Fibroblast of pulmonary artery (primary cell): Measurements from ENCODE around the gene DNAJC19.
"Not testable (repeated sequence)": the region's sequence is repeated elsewhere in the genome, so short reads cannot be mapped to it uniquely, and the experiment has no call there.

ENCODE experiments used
- DNase-seq: peaks from one replicate; pipeline ENCODE4 v3.0.0-alpha.2; 2010; ENCODE audit warnings: low read depth
- H3K4me3 ChIP-seq: replicated peaks from 2 replicates; pipeline ENCODE4 v1.5.1; 2011; ENCODE audit warnings: low read depth, mild to moderate bottlenecking, control low read depth, low read length, moderate library complexity
- TF ChIP-seq, protein P1 (sequence below): IDR thresholded peaks from 2 replicates; pipeline ENCODE4 v1.5.1; 2011; ENCODE audit warnings: mild to moderate bottlenecking, control low read depth, low read length, inconsistent platforms; ENCODE audit errors: missing control alignments

DNAJC19 gene

DNA sequence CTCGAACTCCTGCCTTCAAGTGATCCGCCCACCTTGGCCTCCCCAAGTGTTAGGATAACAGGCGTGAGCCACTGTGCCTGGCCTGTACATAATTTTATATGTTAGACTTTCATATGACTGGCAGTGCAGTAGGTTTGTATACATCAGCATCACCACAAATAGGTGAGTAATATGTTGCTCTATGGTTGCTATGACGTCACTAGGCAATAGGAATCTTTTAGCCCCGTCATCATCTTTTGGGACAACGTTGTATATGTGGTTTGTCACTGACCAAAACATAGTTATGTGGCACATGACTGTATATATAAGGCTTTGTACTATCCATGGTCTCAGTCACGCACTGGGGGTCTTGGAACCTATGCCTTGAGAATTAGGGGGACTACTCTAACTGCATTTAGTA is 17.0 kb upstream of the DNAJC19 start:
- TF ChIP-seq, protein P1, sequence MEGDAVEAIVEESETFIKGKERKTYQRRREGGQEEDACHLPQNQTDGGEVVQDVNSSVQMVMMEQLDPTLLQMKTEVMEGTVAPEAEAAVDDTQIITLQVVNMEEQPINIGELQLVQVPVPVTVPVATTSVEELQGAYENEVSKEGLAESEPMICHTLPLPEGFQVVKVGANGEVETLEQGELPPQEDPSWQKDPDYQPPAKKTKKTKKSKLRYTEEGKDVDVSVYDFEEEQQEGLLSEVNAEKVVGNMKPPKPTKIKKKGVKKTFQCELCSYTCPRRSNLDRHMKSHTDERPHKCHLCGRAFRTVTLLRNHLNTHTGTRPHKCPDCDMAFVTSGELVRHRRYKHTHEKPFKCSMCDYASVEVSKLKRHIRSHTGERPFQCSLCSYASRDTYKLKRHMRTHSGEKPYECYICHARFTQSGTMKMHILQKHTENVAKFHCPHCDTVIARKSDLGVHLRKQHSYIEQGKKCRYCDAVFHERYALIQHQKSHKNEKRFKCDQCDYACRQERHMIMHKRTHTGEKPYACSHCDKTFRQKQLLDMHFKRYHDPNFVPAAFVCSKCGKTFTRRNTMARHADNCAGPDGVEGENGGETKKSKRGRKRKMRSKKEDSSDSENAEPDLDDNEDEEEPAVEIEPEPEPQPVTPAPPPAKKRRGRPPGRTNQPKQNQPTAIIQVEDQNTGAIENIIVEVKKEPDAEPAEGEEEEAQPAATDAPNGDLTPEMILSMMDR: no peak
- no peak for DNase-seq
- no peak overlapping the region for H3K4me3 ChIP-seq

DNA sequence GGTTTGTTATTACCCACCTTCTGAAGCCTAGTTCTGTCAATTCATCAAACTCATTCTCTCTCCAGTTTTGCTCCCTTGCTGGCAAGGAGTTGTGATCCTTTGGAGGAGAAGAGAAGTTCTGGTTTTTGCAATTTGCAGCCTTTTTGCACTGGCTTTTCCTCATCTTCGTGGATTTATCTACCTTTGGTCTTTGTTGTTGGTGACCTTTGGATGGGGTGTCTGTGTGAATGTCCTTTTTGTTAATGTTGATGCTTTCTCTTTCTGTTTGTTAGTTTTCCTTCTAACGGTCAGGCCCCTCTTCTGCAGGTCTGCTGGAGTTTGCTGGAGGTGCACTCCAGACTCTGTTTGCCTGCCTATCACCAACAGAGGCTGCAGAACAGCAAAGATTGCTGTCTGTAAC is 13.9 kb upstream of the DNAJC19 start:
- not testable (repeated sequence) for DNase-seq, H3K4me3 ChIP-seq

DNA sequence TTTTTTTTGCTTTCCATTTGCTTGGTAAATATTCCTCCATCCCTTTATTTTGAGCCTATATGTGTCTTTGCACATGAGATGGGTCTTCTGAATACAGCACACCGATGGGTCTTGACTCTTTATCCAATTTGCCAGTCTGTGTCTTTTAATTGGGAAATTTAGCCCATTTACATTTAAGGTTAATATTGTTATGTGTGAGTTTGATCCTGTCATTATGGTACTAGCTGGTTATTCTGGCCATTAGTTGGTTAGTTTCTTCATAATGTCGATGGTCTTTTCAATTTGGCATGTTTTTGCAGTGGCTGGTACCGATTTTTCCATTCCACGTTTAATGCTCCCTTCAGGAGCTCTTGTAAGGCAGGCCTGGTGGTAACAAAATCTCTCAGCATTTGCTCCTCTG is 12.8 kb upstream of the DNAJC19 start:
- not testable (repeated sequence) for H3K4me3 ChIP-seq, DNase-seq

DNA sequence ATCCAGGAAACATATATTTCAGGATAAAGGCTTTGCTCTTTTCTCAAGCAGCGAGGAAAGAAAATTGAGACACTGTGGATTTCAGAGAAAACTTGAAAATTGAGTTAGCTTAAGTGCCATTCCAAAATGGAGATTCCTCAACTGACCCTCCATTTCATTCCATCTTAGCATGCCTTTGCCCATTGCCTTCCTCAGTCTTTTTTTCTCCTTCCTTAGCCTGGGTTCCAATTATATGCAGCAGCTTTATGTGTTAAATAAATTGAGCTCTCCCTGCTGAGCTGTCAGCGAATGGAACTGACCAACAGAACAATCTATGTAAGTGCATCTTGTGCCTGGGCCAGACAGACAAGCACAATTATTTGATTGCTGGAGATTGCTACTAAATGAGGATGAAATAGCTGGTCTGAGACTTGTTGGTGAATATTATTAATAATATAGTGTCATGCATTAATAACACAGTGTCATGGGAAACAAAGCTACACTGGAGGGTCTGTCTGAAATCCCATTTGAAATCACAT is 6.9 kb upstream of the DNAJC19 start:
- TF ChIP-seq, protein P1: no peak
- DNase-seq: no peak
- H3K4me3 ChIP-seq: no peak overlapping the region

DNA sequence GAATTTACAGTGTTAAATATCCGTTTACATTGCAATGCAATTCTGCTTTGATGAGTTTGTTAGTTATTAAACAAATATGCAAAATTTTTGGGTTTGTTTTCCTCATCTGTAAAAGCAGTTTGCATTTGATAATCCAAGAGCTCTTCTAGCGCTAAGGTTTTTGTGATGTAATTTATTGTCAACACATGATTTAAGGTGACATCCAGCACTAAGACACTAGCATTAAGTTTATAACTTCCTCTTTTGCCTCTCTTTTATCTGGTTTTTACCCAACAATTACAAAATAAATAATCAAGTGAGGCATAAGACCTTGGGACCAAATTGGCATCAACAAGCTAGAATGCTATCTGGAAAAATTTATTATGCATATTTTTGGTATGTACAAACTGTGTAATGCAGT is 969 bp upstream of the DNAJC19 start:
- DNase-seq: no peak
- H3K4me3 ChIP-seq: peak overlapping the region; percentile 71
- TF ChIP-seq, protein P1: no peak

DNA sequence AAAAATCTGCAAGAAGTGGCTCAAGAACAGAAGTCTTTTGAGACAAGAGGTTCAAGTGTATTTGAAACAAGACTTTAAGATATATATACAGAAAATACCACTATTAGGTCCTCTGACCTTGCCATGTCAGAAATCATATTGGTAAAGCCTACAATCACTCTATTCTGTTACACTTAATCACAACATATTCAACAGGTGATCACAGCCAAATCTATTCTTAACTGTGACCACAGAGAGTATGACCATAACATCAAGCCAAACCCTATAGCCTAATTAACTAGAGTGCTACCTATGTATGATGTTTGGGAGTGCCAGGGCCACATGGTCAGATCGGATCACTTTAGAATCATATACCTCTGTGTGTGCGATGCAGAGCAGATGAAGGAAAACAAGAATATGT is 2.2 kb downstream of the DNAJC19 start:
- no peak for DNase-seq
- H3K4me3 ChIP-seq: no peak overlapping the region
- TF ChIP-seq, protein P1: no peak

DNA sequence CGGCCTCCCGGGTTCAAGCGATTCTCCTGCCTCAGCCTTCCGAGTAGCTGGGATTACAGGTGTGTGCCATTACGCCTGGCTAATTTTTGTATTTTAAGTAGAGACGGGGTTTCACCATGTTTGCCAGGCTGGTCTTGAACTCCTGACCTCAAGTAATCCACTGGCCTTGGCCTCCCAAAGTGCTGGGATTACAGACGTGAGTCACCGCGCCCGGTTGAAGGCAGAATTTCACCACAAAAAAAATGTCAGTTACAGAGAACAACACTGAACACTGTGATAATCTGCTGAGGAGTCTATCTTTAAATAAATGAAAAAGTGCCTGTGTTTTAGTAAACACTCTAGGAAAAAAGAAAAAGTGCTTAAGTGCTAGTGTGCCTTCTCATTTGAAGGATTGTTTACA is 3.2 kb downstream of the DNAJC19 start:
- not testable (repeated sequence) for H3K4me3 ChIP-seq, DNase-seq

DNA sequence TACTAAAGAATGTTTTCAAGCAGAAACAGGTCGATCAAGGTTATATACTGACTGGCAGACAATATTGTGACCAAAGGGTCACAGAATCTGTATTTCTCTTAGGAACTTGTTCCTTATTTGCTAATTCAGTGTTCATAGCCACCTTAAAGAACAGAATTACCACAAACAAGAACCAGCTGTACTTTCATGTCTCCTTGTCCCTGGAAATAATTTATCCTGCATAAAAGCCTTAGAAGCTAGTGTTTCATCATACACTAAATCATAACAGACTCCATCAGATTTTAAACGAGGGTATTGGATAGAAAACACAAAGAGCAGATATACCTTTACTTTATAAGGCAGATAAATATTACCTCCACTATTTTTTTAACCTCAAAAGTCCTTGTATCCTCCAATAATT is 6.4 kb downstream of the DNAJC19 start:
- H3K4me3 ChIP-seq: no peak overlapping the region
- TF ChIP-seq, protein P1: no peak
- DNase-seq: no peak

DNA sequence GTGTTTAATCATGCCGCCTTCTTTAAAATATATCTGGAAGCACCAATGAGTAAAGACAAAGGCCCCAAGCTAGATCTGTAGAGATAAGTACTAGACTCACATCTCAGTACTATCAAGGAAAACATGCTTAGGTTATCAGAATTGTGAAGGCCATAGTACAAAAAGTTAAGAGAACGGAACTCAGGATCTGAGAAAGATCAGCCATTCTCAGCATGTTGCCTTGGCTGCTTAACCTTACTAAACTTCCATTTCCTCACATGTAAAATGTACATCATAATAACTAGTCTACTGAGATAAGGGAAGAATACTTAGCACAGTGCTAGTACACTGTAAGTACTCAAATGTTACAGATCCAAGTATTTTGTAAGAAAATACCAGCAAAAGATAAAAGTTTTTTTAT is 7.6 kb downstream of the DNAJC19 start:
- TF ChIP-seq, protein P1: no peak
- DNase-seq: no peak
- no peak overlapping the region for H3K4me3 ChIP-seq
